ENCODE data around the gene CDC40. TPM values are rescaled to one million over a fixed set of nuclear protein-coding genes. Genes with fewer than 3 reads are reported as not detected.

Gene CDC40
- 24.7 to 25.7 TPM (median 25.1 TPM) in 3 replicates for total RNA-seq (2021)
- percentile 80 among the genes with signal in this experiment for Bru-seq, nascent RNA
- long read RNA-seq, experiment 1, transcript CDC40-201 (15 exons, 3,848 nt) = major isoform, 95 of 129 reads
- long read RNA-seq, experiment 1, partial matches to known transcripts = 23 of 129 reads
- long read RNA-seq, experiment 1, other reads (novel, unspliced or antisense) = 8 of 129 reads
- long read RNA-seq, experiment 2, transcript CDC40-201 (15 exons, 3,848 nt) = major isoform, 22 of 44 reads
- long read RNA-seq, experiment 2, partial matches to known transcripts = 20 of 44 reads
- long read RNA-seq, experiment 2, other reads (novel, unspliced or antisense) = 2 of 44 reads
- long read RNA-seq, experiment 3, transcript CDC40-201 (15 exons, 3,848 nt) = major isoform, 13 of 24 reads
- long read RNA-seq, experiment 3, partial matches to known transcripts = 9 of 24 reads
- long read RNA-seq, experiment 3, other reads (novel, unspliced or antisense) = 2 of 24 reads

- H3K27ac Mint-ChIP-seq = peak within 1 kb of the TSS; percentile 97; the same call in 1 of the 2 replicates
- peak; percentile 28; the same call in 1 of the 2 replicates for TF ChIP-seq USF1 (CRISPR knock-in tag; IDR thresholded peaks at IDR 0.05)
- no peak for TF ChIP-seq CREM (CRISPR knock-in tag; IDR thresholded peaks at IDR 0.05)
- TF ChIP-seq ZNF512 (CRISPR knock-in tag; IDR thresholded peaks at IDR 0.05; ENCODE audit: borderline replicate concordance) = 0 out of 2 replicates have a peak, but pooled peaks have one; percentile 75
- TF ChIP-seq FOXP1 (CRISPR knock-in tag; IDR thresholded peaks at IDR 0.05; ENCODE audit: borderline replicate concordance) = peak; percentile 41; the same call in 1 of the 2 replicates
- peak; percentile 66; the same call in 1 of the 2 replicates for TF ChIP-seq KAT7 (CRISPR knock-in tag; IDR thresholded peaks at IDR 0.05; ENCODE audit: borderline replicate concordance)
- TF ChIP-seq ARID4B (CRISPR knock-in tag; IDR thresholded peaks at IDR 0.05; ENCODE audit: borderline replicate concordance) = 0 out of 2 replicates have a peak, but pooled peaks have one; percentile 61
Measured at GRCh38 chr6:110180228-110181008, at the start of gene CDC40. CDC40 (plus strand) TSS chr6:110180427; CDS start chr6:110180445, 18 bp downstream.

GRCh38 chr6:110137924-110138887, 42.0 kb upstream of the CDC40 start:
- H3K4me1 Mint-ChIP-seq = no peaks in the 10 kb centered on the region
- H3K9me3 Mint-ChIP-seq = peaks cover 64% of the 10 kb centered on the region
- H3K27ac Mint-ChIP-seq = no peak overlapping the region
- ChIA-PET CTCF (interaction anchor here (1.0 kb wide), 1 partner anchor 204 kb away, joined by 4 read pairs; no protein-coding TSS in a partner anchor), POLR2A (no interaction called here)
- H3K36me3 Mint-ChIP-seq = peaks cover 53% of the 10 kb centered on the region
- H3K27me3 Mint-ChIP-seq (ENCODE audit: low read depth) = no peaks in the 10 kb centered on the region; the same call in 1 of the 2 replicates
- no peak for DNase-seq (ENCODE audit: low spot score)
- TF ChIP-seq MAX (CRISPR knock-in tag; IDR thresholded peaks at IDR 0.05) = no peak
- no peak for TF ChIP-seq IRF2 (CRISPR knock-in tag; IDR thresholded peaks at IDR 0.05; ENCODE audit: borderline replicate concordance, low read depth)
- no peak for TF ChIP-seq SMAD3 (CRISPR knock-in tag; IDR thresholded peaks at IDR 0.05; ENCODE audit: borderline replicate concordance)
- TF ChIP-seq USF2 (CRISPR knock-in tag; IDR thresholded peaks at IDR 0.05) = no peak
- H3K4me3 Mint-ChIP-seq = no peak overlapping the region
- ATAC-seq = no peak

More at GRCh38 chr6:110180228-110181008, at the start of gene CDC40:
- ChIA-PET CTCF (interaction anchor here (0.7 to 2.3 kb wide), 3 partner anchors 119 to 653 kb away, joined by 3 to 13 read pairs (median 3); no protein-coding TSS in a partner anchor), POLR2A (interaction anchor here (0.5 kb wide), 1 partner anchor 173 kb away, joined by 3 read pairs; no protein-coding TSS in a partner anchor)
- H3K4me3 Mint-ChIP-seq = no peak within 1 kb of the TSS
- ATAC-seq = peak; percentile 35
- peak; percentile 48 for DNase-seq (ENCODE audit: low spot score)
- peaks cover 7% of the 10 kb centered on the region for H3K4me1 Mint-ChIP-seq
- no peaks in the 10 kb centered on the region for H3K27me3 Mint-ChIP-seq (ENCODE audit: low read depth)
- no peaks in the 10 kb centered on the region for H3K36me3 Mint-ChIP-seq
- no peaks in the 10 kb centered on the region for H3K9me3 Mint-ChIP-seq
